Stomach (tissue), 9 donors: ENCODE data around the gene CNTN4. TPM values are rescaled to one million over a fixed set of nuclear protein-coding genes. Genes with fewer than 3 reads are reported as not detected.
A peak's percentile ranks its signal among the peaks of the same experiment; 100 is the strongest.

Source experiments
- DNase-seq, 2 donors: peaks; one replicate each; pipeline versions ENCODE4 v3.0.0 to v3.0.0-alpha.2; 2013 to 2019
- H3K27ac ChIP-seq, 5 donors: fragments of 200-600 bp in 4 of 5; sonication (generic) in 4 of 5; one replicate each; pipeline ENCODE4 v1.5.1; 2013 to 2019; ENCODE audit warnings: mild to moderate bottlenecking in 1 of 5, moderate library complexity in 1 of 5
- H3K27me3 ChIP-seq, 3 donors: fragments of 200-600 bp; sonication (generic); one replicate each; pipeline ENCODE4 v1.5.1; 2017 to 2019; ENCODE audit warnings: mixed run types in 1 of 3
- H3K36me3 ChIP-seq, 4 donors: fragments of 200-600 bp; sonication (generic); 1 replicate in 3 of 4; 2 replicates in 1 of 4; pipeline ENCODE4 v1.5.1; 2016 to 2019
- H3K4me1 ChIP-seq, 4 donors: fragments of 200-600 bp; sonication (generic); one replicate each; pipeline ENCODE4 v1.5.1; 2016 to 2019
- H3K4me3 ChIP-seq, 4 donors: fragments of 200-600 bp; sonication (generic) in 3 of 4; one replicate each; pipeline ENCODE4 v1.5.1; 2016 to 2019; ENCODE audit warnings: mild to moderate bottlenecking in 1 of 4
- H3K9me3 ChIP-seq, 4 donors: fragments of 200-600 bp; sonication (generic); one replicate each; pipeline ENCODE4 v1.5.1; 2016 to 2019
- EP300 ChIP-seq: sonication (generic); formaldehyde crosslinking; IDR thresholded peaks from one replicate; pipeline ENCODE4 v1.6.1; 2017; ENCODE audit warnings: antibody characterized with exemption
- POLR2A ChIP-seq, 4 donors: fragments of 450-650 bp; IDR thresholded peaks; one replicate each; pipeline ENCODE4 v1.6.1; 2016; ENCODE audit warnings: antibody characterized with exemption in 4 of 4, control low read depth in 2 of 4, mild to moderate bottlenecking in 1 of 4, moderate library complexity in 1 of 4
- POLR2AphosphoS5 ChIP-seq, 3 donors: sonication (generic); formaldehyde crosslinking; IDR thresholded peaks; one replicate each; pipeline ENCODE4 v1.6.1; 2016; ENCODE audit warnings: antibody characterized with exemption in 3 of 3
- WGBS, 5 donors: extraction: QIAGEN DNeasy Blood & Tissue Kit in 3 of 5; methylation state at CpG; one replicate each; pipeline versions ENCODE4 v1.1.5 to v1.1.7; 2013 to 2018; 5-methylcytosine and 5-hydroxymethylcytosine counted together
- intact Hi-C: fragments of 100-400 bp; cut with DNase I; formaldehyde crosslinking; loops from one replicate; pipeline ENCODE4 v1.15.1; 2023; ENCODE audit warnings: low total_unique reads
- polyA plus RNA-seq, 3 donors: library from polyadenylated mRNA; stranded (reverse); fragments of 200-250 nt; gene quantifications; one replicate each; pipeline ENCODE4 v1.2.3, GENCODE V29; 2013
- total RNA-seq, 5 donors: library from RNA; depleted of rRNA; stranded (reverse); fragments of >200 nt; gene quantifications; one replicate each; pipeline versions ENCODE4 v1.1.0 to v1.2.3, GENCODE V29; 2014 to 2016
- TF ChIP-seq, protein P1 (sequence below), 7 experiments: fragments of 450-650 bp in 4 of 7; fragments of 200-600 bp in 3 of 7; sonication (generic) in 3 of 7; IDR thresholded peaks; one replicate each; pipeline ENCODE4 v1.5.1; 2016 to 2019; ENCODE audit warnings: antibody characterized with exemption in 7 of 7, control low read depth in 2 of 7, mild to moderate bottlenecking in 1 of 7
- donor health status: healthy with polysubstance abuse.
- donor health status: Bipolar disorder and iron deficiency.
- donor health status: healthy.

The CNTN4 gene
- total and polyA plus RNA-seq, 8 donors, result 0.45 to 97.0 (median 5.6) TPM

DNA sequence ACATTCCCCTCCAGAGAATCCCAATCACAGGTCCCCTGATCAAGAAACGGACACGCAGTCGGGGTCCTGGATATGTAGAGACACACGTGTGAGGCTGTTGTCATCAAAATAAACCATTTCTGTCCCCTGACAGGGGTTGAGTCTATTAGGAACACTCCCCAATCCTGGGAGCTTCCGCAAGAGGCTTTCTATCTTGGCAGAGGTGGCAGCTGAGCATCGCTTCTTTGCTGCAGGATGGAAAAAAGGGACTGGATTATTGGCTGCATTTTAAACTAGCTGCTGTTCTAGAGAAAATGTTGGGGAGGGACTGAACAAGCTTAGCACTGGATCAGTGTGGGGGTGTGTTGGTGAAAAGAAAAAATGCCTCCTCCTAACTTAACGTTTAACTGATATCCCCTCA, 2.5 kb upstream of the CNTN4 start:
- peak in 1 of 2 donors; percentile 47 for DNase-seq
- Histone ChIP-seq H3K36me3 (no peaks in the 10 kb centered on the region), H3K4me3 (no peak overlapping the region), H3K4me1 (peaks cover 0 to 35% (median 12%) of the 10 kb centered on the region in 4 donors), H3K9me3 (no peaks in the 10 kb centered on the region), H3K27ac (no peak overlapping the region), H3K27me3 (peaks cover 0 to 59% (median 24%) of the 10 kb centered on the region in 3 donors)
- intact Hi-C loops, result no loop called here
- 10 to 14% (median 11%) methylated on average over 7 of the region's 7 CpGs for WGBS, 5 donors
- TF ChIP-seq, protein P1, sequence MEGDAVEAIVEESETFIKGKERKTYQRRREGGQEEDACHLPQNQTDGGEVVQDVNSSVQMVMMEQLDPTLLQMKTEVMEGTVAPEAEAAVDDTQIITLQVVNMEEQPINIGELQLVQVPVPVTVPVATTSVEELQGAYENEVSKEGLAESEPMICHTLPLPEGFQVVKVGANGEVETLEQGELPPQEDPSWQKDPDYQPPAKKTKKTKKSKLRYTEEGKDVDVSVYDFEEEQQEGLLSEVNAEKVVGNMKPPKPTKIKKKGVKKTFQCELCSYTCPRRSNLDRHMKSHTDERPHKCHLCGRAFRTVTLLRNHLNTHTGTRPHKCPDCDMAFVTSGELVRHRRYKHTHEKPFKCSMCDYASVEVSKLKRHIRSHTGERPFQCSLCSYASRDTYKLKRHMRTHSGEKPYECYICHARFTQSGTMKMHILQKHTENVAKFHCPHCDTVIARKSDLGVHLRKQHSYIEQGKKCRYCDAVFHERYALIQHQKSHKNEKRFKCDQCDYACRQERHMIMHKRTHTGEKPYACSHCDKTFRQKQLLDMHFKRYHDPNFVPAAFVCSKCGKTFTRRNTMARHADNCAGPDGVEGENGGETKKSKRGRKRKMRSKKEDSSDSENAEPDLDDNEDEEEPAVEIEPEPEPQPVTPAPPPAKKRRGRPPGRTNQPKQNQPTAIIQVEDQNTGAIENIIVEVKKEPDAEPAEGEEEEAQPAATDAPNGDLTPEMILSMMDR (IDR thresholded peaks at IDR 0.05), result no peak
- TF ChIP-seq POLR2AphosphoS5 (IDR thresholded peaks at IDR 0.05), result no peak
- TF ChIP-seq POLR2A (IDR thresholded peaks at IDR 0.05), result no peak
- TF ChIP-seq EP300, result no peak

DNA sequence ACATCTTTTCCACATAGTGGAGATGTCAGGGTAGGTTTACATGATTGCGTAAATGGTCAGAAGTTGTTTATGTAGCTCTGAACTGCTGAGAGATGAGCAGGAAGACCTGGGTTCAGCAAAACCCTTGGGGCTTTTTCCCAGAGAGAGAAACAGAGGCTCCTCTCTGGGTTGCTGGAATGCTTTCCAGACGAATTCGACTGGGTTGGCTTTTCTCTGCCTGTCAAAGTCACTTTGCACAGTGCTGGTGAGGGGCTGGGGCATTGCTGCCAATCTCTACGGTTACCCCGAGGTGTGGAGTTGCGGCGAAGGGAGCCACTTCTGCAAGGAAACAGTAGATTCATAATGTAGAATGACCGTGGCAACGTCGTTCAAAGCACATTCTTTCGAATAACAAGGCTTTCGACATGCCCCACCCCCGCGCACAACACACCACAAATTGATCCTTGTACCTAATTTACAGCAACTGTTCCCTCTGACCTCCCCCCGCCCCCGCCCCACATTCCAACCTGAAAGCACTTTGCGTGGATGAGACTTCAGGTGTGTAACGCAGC, 950 bp upstream of the CNTN4 start:
- peak in 1 of 2 donors; percentile 30 for DNase-seq
- Histone ChIP-seq H3K9me3 (no peaks in the 10 kb centered on the region), H3K27ac (peak overlapping the region in 4 of 5 donors; percentile 13 to 82 (median 74)), H3K36me3 (no peaks in the 10 kb centered on the region), H3K27me3 (peaks cover 0 to 62% (median 24%) of the 10 kb centered on the region in 3 donors), H3K4me3 (peak overlapping the region; percentile 48 to 58 (median 50)), H3K4me1 (peaks cover 0 to 35% (median 12%) of the 10 kb centered on the region in 4 donors)
- TF ChIP-seq POLR2AphosphoS5 (IDR thresholded peaks at IDR 0.05), result peak in 1 of 3 donors; percentile 24
- TF ChIP-seq, protein P1 (IDR thresholded peaks at IDR 0.05), result no peak
- WGBS, 5 donors, result 4 to 8% (median 6%) methylated on average over 18 of the region's 18 CpGs
- intact Hi-C loops, result no loop called here

DNA sequence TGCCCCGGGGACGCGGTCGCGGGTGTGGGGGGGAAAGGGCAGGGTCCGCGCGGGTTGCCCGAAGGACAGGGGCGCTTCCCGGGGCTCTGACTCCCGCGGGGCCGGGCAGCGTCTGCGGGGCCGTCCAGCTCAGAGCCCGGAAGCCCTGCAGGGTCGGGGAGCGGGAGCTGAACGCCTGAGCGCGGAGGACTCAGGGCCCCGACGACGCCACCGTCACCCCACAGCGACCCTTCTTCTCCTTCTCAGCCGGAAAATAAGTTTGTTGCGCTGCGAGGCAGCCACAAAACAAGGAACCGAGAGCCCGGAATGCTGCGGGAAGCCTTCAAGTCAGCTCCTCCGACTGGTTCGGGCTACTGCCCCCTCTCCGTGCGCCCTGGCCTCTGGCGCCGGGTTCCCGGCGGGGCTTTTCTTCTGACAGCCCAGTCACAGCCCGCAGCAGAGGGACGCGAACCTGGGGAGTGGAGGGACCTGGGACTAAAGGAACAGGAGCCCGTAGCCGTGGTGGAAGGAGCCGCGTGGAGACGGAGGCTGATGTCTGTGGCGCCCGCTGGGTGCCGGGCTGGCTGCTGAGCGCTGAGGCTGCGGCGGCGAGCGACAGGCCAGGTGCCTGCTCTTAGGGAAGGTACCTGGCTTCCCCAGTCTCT, 484 bp downstream of the CNTN4 start:
- Histone ChIP-seq H3K4me3 (peak overlapping the region; percentile 48 to 58 (median 50)), H3K9me3 (no peaks in the 10 kb centered on the region), H3K36me3 (no peaks in the 10 kb centered on the region), H3K27me3 (peaks cover 0 to 62% (median 24%) of the 10 kb centered on the region in 3 donors), H3K4me1 (peaks cover 0 to 35% (median 12%) of the 10 kb centered on the region in 4 donors), H3K27ac (peak overlapping the region; percentile 46 to 82 (median 70))
- no peak for TF ChIP-seq EP300
- TF ChIP-seq POLR2AphosphoS5 (IDR thresholded peaks at IDR 0.05), result no peak
- no peak for TF ChIP-seq POLR2A (IDR thresholded peaks at IDR 0.05)
- TF ChIP-seq, protein P1 (IDR thresholded peaks at IDR 0.05), result no peak
- peak in 1 of 2 donors; percentile 74 for DNase-seq
- WGBS, 5 donors, result 1 to 5% (median 3%) methylated on average over 22 to 58 of the region's 58 CpGs
- intact Hi-C loops, result no loop called here

DNA sequence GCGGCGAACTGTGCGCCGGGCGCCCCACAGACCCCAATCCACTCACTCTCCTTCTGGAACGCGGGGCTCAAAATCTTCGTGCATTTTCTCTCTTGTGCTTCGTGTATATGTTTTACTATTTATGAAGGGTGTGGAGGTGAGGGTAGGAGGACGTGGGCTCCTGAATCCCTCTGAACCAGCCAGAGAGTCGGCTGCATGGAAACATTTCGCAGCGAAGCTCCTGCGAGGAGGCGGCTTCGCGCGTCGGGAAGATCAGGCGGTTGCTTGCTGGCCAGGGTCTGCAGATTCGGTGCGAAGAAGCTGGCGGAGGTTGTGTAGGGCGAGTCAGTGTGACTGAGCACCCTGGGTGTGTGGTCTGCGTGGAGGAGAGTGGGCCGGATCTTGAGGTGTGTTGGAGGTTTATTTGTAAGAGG, 1.1 kb downstream of the CNTN4 start:
- DNase-seq, result peak in 1 of 2 donors; percentile 59

More for the DNA sequence above, 1.1 kb downstream of the CNTN4 start:
- WGBS, 5 donors, result 2 to 6% (median 5%) methylated on average over 25 to 26 of the region's 26 CpGs
- intact Hi-C loops, result no loop called here
- Histone ChIP-seq H3K27ac (peak overlapping the region in 1 of 5 donors; percentile 82), H3K27me3 (peaks cover 0 to 63% (median 24%) of the 10 kb centered on the region in 3 donors), H3K4me3 (peak overlapping the region; percentile 48 to 58 (median 50)), H3K9me3 (no peaks in the 10 kb centered on the region), H3K4me1 (peaks cover 0 to 35% (median 12%) of the 10 kb centered on the region in 4 donors), H3K36me3 (no peaks in the 10 kb centered on the region)
- TF ChIP-seq POLR2AphosphoS5 (IDR thresholded peaks at IDR 0.05), result no peak
- TF ChIP-seq, protein P1 (IDR thresholded peaks at IDR 0.05), result no peak
- no peak for TF ChIP-seq POLR2A (IDR thresholded peaks at IDR 0.05)
- no peak for TF ChIP-seq EP300
